Left ventricle myocardium inferior (tissue), 1 donor: ENCODE data around the gene TACR1. TPM values are rescaled to one million over a fixed set of nuclear protein-coding genes. Genes with fewer than 3 reads are reported as not detected.

Experiments used
- DNase-seq: peaks from one replicate; pipeline ENCODE4 v3.0.0-alpha.2; 2020
- H3K27ac ChIP-seq: fragments of 200-600 bp; replicated peaks from 2 replicates; pipeline ENCODE4 v1.8.0; 2021
- H3K27me3 ChIP-seq: fragments of 200-600 bp; 2 replicates; pipeline ENCODE4 v1.8.0; 2021; ENCODE audit warnings: low read depth
- H3K36me3 ChIP-seq: fragments of 200-600 bp; 2 replicates; pipeline ENCODE4 v1.8.0; 2021
- H3K4me1 ChIP-seq: fragments of 200-600 bp; 2 replicates; pipeline ENCODE4 v1.8.0; 2021
- H3K4me3 ChIP-seq: fragments of 200-600 bp; 2 replicates; pipeline ENCODE4 v1.8.0; 2021; ENCODE audit warnings: mild to moderate bottlenecking, moderate library complexity
- H3K9me3 ChIP-seq: fragments of 200-600 bp; replicated peaks from 2 replicates; pipeline ENCODE4 v1.8.0; 2021
- CTCF ChIP-seq: fragments of 200-600 bp; IDR thresholded peaks from 2 replicates; pipeline ENCODE4 v1.8.0; 2021; ENCODE audit warnings: antibody characterized with exemption, mild to moderate bottlenecking, borderline replicate concordance
- intact Hi-C: fragments of 100-400 bp; cut with micrococcal nuclease; formaldehyde crosslinking; loops from one replicate; pipeline ENCODE4 v1.11.0; 2022
- total RNA-seq: library from RNA; stranded (reverse); fragmentation: NEBNext Ultra II Directional; extraction: Animal tissue kit (Norgen Biotek cat#: 25700); gene quantifications from one replicate; pipeline ENCODE4 v1.2.1, GENCODE V29; 2021
- donor health status: DM: no; HTN: yes; CAD: no; lungs with severe emphysema.

TACR1 gene
- total RNA-seq, 1 donor from 2014 or later: 0.22 TPM

- H3K36me3 ChIP-seq: no peaks in the 10 kb centered on the region
- no peaks in the 10 kb centered on the region for H3K27me3 ChIP-seq
- no peaks in the 10 kb centered on the region for H3K4me1 ChIP-seq
- no peak for DNase-seq
- no peak overlapping the region for H3K4me3 ChIP-seq
- H3K9me3 ChIP-seq: peaks cover 28% of the 10 kb centered on the region
- no peak overlapping the region for H3K27ac ChIP-seq
- intact Hi-C loops: no loop called here
- no peak for TF ChIP-seq CTCF
These were observed 39.5 kb upstream of the TACR1 start for GRCh38 chr2:75238670-75239330.

GRCh38 chr2:75237296-75237695 is 38.0 kb upstream of the TACR1 start:
- H3K4me3 ChIP-seq: no peak overlapping the region
- intact Hi-C loops: no loop called here
- H3K36me3 ChIP-seq: no peaks in the 10 kb centered on the region
- no peaks in the 10 kb centered on the region for H3K27me3 ChIP-seq
- peaks cover 13% of the 10 kb centered on the region for H3K9me3 ChIP-seq
- TF ChIP-seq CTCF: no peak
- DNase-seq: no peak
- no peaks in the 10 kb centered on the region for H3K4me1 ChIP-seq
- no peak overlapping the region for H3K27ac ChIP-seq

GRCh38 chr2:75233965-75234364 is 34.6 kb upstream of the TACR1 start:
- no peak for TF ChIP-seq CTCF
- no peak for DNase-seq
- intact Hi-C loops: no loop called here
- Histone ChIP-seq H3K27me3 (no peaks in the 10 kb centered on the region), H3K27ac (no peak overlapping the region), H3K4me1 (no peaks in the 10 kb centered on the region), H3K9me3 (no peaks in the 10 kb centered on the region), H3K4me3 (no peak overlapping the region), H3K36me3 (no peaks in the 10 kb centered on the region)

GRCh38 chr2:75226617-75227016 is 27.3 kb upstream of the TACR1 start:
- Histone ChIP-seq H3K27ac (no peak overlapping the region), H3K36me3 (no peaks in the 10 kb centered on the region), H3K4me1 (no peaks in the 10 kb centered on the region), H3K27me3 (no peaks in the 10 kb centered on the region), H3K9me3 (no peaks in the 10 kb centered on the region), H3K4me3 (no peak overlapping the region)
- DNase-seq: no peak
- no peak for TF ChIP-seq CTCF
- intact Hi-C loops: no loop called here

GRCh38 chr2:75226099-75226498 is 26.8 kb upstream of the TACR1 start:
- intact Hi-C loops: no loop called here
- H3K4me3 ChIP-seq: no peak overlapping the region
- no peaks in the 10 kb centered on the region for H3K4me1 ChIP-seq
- H3K27ac ChIP-seq: no peak overlapping the region
- no peaks in the 10 kb centered on the region for H3K9me3 ChIP-seq
- DNase-seq: no peak
- TF ChIP-seq CTCF: no peak
- H3K36me3 ChIP-seq: no peaks in the 10 kb centered on the region
- H3K27me3 ChIP-seq: no peaks in the 10 kb centered on the region
